ENCODE data around the gene CALCOCO2. TPM values are rescaled to one million over a fixed set of nuclear protein-coding genes. Genes with fewer than 3 reads are reported as not detected.

Gene CALCOCO2
- total and polyA plus RNA-seq, 2 of the 13 experiments (the other 11 are each of a cell fraction or from before 2014, with no cell fraction given) = 72.9 to 111 TPM

DNA sequence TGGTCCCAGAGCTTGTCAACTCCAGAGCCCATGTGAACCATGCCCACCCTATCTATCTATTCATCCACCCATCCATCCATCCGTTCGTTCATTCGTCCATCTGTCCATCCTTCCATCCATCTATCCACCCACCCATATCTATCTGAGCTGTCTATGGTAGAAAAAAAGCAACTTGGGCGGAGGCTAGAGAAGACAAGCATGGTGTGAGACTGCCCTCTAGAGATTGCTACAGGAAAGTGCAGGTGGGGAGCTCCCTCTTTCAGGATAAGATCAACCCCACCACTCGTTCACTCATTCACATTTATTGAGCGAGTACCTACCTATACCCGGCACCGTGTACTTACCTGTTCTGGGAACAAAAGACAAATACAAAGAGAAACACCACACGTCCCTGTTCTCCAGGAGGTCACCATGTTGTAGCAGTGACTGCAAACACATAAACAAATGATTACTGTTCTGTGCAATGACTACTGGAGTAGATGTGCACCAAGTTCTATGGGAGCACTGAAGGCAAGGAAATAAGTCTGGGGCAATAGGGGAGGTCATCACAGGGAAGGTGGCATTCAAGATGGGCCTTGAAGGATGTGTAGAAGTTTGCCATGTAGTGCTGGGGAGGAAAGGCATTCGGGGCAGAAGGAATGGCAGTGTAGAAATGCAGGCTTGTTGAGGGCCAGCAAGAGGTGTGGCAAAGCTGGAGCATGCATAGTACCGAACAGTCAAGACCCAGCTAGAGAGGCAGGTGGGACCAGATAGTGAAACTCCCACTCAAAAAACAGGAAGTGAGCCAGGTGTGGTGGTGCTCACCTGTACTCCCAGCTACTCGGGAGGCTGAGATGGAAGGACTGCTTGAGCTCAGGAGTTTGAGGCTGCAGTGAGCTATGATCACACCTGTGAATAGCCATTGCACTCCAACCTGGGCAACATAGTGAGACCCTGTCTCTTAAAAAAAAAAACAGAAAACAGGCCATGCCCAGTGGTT is 48.4 kb downstream of the CALCOCO2 start (continued):
- TF ChIP-seq, protein P1, sequence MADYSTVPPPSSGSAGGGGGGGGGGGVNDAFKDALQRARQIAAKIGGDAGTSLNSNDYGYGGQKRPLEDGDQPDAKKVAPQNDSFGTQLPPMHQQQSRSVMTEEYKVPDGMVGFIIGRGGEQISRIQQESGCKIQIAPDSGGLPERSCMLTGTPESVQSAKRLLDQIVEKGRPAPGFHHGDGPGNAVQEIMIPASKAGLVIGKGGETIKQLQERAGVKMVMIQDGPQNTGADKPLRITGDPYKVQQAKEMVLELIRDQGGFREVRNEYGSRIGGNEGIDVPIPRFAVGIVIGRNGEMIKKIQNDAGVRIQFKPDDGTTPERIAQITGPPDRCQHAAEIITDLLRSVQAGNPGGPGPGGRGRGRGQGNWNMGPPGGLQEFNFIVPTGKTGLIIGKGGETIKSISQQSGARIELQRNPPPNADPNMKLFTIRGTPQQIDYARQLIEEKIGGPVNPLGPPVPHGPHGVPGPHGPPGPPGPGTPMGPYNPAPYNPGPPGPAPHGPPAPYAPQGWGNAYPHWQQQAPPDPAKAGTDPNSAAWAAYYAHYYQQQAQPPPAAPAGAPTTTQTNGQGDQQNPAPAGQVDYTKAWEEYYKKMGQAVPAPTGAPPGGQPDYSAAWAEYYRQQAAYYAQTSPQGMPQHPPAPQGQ (CRISPR knock-in tag; IDR thresholded peaks at IDR 0.05; ENCODE audit: borderline replicate concordance) = no peak
- TF ChIP-seq, protein P2, sequence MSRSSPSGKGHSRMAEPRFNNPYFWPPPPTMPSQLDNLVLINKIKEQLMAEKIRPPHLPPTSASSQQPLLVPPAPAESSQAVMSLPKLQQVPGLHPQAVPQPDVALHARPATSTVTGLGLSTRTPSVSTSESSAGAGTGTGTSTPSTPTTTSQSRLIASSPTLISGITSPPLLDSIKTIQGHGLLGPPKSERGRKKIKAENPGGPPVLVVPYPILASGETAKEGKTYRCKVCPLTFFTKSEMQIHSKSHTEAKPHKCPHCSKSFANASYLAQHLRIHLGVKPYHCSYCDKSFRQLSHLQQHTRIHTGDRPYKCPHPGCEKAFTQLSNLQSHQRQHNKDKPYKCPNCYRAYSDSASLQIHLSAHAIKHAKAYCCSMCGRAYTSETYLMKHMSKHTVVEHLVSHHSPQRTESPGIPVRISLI (CRISPR knock-in tag; IDR thresholded peaks at IDR 0.05; ENCODE audit: borderline replicate concordance) = peak; percentile 93
- TF ChIP-seq ZNF713 (CRISPR knock-in tag; IDR thresholded peaks at IDR 0.05) = no peak
- TF ChIP-seq ZNF616 (CRISPR knock-in tag; IDR thresholded peaks at IDR 0.05; ENCODE audit: low read depth) = no peak
- TF ChIP-seq CREM (IDR thresholded peaks at IDR 0.05) = no peak
- TF ChIP-seq CREM (CRISPR knock-in tag; IDR thresholded peaks at IDR 0.05) = no peak
- peak; percentile 100 for TF ChIP-seq SMC3 (IDR thresholded peaks at IDR 0.05; ENCODE audit: low read length)
- TF ChIP-seq ZFP36L1 (CRISPR knock-in tag; IDR thresholded peaks at IDR 0.05) = no peak
- TF ChIP-seq RFX5 (IDR thresholded peaks at IDR 0.05; ENCODE audit: low read depth, low read length) = no peak
- peak; percentile 39 for TF ChIP-seq ZNF781 (CRISPR knock-in tag; IDR thresholded peaks at IDR 0.05; ENCODE audit: borderline replicate concordance, not compliant biosample characterization)
- TF ChIP-seq, protein P3, sequence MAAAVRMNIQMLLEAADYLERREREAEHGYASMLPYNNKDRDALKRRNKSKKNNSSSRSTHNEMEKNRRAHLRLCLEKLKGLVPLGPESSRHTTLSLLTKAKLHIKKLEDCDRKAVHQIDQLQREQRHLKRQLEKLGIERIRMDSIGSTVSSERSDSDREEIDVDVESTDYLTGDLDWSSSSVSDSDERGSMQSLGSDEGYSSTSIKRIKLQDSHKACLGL (CRISPR knock-in tag; IDR thresholded peaks at IDR 0.05) = no peak
- TF ChIP-seq NFE2L1 (CRISPR knock-in tag; IDR thresholded peaks at IDR 0.05; ENCODE audit: borderline replicate concordance) = no peak
- TF ChIP-seq ZNF672 (CRISPR knock-in tag; IDR thresholded peaks at IDR 0.05) = no peak
- no peak for TF ChIP-seq SUZ12 (IDR thresholded peaks at IDR 0.05; ENCODE audit: low read depth, low read length)
- no peak for TF ChIP-seq NR2F2 (IDR thresholded peaks at IDR 0.05; ENCODE audit: borderline replicate concordance, low read depth)
- no peak for TF ChIP-seq SMAD1 (CRISPR knock-in tag; IDR thresholded peaks at IDR 0.05; ENCODE audit: borderline replicate concordance, low read depth)
- TF ChIP-seq SATB2 (CRISPR knock-in tag; IDR thresholded peaks at IDR 0.05) = no peak
- TF ChIP-seq ZNF546 (CRISPR knock-in tag; conservative IDR thresholded peaks at IDR 0.05) = no peak
- TF ChIP-seq ZNF354B (CRISPR knock-in tag; IDR thresholded peaks at IDR 0.05) = no peak
- TF ChIP-seq, protein P4, sequence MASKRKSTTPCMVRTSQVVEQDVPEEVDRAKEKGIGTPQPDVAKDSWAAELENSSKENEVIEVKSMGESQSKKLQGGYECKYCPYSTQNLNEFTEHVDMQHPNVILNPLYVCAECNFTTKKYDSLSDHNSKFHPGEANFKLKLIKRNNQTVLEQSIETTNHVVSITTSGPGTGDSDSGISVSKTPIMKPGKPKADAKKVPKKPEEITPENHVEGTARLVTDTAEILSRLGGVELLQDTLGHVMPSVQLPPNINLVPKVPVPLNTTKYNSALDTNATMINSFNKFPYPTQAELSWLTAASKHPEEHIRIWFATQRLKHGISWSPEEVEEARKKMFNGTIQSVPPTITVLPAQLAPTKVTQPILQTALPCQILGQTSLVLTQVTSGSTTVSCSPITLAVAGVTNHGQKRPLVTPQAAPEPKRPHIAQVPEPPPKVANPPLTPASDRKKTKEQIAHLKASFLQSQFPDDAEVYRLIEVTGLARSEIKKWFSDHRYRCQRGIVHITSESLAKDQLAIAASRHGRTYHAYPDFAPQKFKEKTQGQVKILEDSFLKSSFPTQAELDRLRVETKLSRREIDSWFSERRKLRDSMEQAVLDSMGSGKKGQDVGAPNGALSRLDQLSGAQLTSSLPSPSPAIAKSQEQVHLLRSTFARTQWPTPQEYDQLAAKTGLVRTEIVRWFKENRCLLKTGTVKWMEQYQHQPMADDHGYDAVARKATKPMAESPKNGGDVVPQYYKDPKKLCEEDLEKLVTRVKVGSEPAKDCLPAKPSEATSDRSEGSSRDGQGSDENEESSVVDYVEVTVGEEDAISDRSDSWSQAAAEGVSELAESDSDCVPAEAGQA (IDR thresholded peaks at IDR 0.05; ENCODE audit: low read depth) = no peak
- TF ChIP-seq, protein P4 (CRISPR knock-in tag; IDR thresholded peaks at IDR 0.05; ENCODE audit: borderline replicate concordance) = no peak
